Amygdala (tissue), 56 donors: ENCODE results near the gene TBC1D2B.

Experiments used
- DNase-seq, 56 donors: peaks; one replicate each; lab custom pipeline; 2025; lab: John Stamatoyannopoulos, UW

Gene TBC1D2B

DNA sequence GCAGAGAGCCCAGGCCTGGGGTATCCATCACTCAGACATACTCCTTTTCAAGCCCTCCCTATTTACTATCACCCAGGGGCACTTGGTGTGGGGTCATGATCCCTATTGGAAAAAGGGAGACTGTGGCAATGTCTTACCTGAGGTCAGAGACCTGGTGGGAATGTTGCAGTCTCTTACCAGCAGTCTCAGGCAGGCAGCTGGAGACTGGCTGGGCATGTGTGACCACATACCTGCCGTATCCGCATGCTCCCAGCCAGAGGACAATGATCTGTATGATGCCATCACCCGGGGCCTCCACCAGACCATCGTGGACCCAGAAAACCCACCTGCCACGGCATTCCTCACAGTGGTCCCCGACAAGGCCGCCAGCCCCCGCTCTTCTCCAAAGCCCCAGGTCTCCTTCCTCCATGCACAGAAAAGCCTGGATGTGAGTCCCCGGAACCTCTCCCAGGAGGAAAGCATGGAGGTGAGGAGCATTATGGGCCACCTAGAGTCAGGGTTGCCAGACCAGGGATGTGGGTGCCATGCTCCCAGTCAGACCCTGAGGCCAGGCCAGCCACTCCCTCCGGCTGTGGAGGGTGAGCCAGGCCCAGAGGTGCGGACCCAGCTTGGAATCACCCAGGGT is 20.7 kb upstream of the TBC1D2B start:
- DNase-seq = no peak

DNA sequence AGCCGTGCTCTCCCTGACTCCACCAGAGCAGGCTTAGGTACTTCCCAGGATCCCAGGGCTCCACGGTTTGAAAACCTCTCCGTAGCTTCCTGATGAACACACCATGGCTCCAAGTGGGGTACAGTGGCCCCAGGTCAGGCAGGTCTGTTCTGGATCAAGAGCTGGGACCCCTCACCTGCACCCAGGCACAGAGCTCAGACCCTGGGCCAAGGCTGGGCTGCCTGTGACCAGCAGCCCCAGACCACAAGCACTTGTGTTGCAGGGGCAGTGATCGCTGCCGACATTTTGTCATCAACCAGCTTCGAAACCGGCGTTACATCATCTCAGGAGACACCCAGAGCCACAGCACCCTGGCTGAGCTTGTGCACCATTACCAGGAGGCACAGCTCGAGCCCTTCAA is 20.2 kb upstream of the TBC1D2B start:
- no peak for DNase-seq

DNA sequence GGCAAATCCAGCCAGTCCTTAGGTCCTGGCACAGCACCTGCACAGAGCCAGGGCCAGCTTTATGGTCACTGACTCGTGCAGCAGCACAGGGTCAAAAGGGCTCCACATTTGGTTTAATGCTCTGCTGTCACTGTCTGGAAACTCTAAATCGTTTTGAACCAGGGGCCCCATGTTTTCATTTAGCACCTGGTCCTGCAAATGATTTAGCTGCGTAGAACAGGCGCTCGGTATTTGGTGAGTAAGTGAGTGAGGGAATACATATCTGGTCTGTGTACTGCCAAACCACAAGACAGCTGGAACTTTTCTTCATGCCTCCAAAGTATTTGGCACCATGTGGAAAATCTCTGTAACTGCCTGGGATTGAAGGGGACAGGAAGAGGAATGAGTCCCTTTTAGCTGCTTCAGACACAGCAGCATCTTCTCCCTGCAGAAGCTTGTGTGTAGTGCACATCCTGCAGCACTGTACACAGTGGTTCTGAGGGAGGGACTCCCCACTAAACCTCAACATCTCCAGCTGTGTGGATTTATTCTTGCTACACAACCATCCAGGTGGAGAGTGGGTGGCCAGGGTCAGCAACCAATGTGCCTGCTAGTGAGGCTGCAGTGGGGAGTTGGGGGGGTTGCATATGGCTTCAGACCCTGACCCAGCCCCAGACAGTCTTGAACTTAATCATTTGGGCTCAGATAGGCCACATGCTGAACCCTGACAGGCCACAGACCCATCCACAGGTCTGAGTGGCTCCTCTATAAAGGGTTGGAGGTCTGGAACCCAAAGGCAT is 15.9 kb upstream of the TBC1D2B start:
- no peak for DNase-seq

DNA sequence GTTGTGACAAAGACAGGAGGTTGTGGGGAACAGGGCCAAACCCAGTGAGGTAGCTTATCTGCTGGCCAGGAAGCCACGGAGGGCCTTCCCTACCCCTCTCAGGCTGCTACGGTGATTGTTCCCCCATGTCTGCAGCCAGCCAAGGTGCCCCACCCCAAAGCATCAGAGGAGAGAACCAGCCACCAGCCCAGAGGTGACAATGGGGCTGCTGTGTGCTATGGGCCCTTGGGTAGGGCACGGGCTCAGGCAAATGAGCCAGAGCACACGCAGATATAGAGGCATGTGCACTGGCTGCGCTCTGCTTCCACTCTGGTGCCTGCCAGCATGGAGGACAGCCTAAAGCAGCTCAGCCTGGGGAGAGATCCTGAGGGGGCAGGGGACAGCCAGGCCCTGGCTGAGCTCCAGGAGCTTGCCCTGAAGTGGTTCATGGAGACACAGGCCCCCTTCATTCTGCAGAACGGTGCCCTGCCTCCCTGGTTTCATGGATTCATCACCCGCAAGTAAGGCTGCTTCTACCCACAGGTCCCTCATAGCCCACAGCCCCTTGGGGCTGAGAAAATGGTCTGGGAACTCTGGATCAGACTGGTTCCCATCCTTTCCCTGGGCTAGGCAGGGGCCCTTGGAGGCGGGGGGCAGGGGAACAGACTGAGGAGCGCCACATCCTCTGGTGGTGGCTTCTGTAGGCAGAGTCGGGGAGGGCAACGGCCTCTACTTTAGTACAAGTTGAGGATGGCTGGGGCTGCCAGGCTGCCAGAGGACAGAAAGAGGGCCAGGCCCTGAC is 14.9 kb upstream of the TBC1D2B start, which contains the start of gene SH2D7:
Gene SH2D7, plus strand, starts transcription at position 301 of the 781 bp plus-strand sequence. Its CDS starts 24 bp downstream, at position 325.
- no peak for DNase-seq

DNA sequence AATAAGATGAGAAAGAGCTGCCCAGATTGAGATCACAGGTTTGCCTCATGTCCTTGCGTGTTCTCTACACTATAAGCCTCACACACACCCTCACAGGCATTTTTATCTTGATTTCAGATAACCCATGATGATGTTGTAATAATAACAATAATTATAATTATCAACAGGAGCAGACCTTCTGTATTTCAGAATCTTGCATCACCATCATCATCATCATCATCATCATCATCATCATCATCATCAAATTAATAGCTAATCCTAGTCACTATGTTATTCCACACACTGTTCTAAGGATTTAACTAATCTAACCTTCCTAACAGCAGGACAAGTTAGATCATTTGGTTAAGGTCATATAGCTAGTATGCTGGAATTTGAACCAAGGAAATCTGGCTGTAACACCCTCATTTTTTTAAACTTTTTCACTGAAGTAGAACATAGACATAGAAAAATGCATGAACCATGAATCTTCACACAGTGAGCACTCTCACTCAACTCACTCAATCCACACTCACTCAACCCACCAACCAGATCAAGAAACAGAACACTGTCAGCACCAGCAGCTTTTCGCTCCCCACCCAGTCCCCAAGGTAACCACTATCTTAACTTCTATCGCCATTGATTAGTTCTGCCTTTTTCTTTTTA is 13.0 kb upstream of the TBC1D2B start:
- no peak for DNase-seq

DNA sequence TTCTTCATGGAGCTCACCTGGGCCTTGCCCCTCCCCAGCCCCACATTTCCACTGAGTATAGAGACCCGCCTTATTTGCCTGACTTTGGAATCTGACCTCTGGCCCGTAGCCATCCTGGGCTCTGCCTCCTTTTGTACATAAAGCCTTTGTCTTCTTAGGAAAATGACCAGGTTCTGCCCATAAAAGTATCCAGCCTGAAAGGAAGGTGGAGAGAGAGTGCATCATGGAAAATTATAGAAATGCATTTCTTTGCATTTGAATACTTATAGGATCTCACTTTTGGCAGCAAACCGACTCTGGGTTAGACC is 11.2 kb upstream of the TBC1D2B start:
- no peak for DNase-seq

DNA sequence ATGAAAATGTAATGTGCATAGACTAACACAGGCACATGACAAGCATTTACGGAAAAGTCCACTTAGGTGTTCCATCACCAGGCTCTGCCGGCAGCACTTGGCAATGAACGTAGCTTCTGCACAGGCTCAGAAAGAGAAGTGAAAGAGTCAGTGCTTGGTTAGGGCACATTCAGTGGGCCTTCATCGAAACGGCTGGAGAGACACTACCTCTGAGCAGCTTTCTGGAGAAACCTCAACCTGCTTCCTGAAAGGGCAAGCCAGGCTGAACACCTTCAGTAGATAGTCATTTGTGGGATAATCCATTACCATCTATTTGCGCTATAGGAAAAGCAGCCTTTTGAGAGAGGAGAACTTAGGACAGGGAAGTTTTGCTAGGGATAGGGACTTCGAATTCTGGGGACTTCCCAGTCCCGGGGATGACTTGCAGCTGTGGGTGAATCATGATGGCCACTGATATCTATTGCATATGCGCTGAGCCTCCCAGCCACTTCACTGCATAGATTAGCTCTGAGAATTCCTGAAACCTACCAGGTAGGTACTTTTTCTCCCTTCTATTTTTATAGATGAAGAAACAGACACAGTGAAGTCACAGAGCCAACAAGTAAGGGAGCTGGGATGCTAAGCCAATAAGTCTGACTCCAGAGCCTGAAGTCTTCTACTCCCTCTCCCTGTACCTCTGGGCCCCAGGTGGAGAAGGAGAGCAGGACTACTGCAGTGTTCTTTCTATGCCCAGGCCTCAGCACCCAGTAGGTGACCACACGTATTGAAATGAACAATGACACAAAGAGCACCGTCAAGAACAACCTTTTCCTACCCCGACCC is 10.7 kb upstream of the TBC1D2B start:
- DNase-seq = peak in 1 of 56 donors; percentile 29

DNA sequence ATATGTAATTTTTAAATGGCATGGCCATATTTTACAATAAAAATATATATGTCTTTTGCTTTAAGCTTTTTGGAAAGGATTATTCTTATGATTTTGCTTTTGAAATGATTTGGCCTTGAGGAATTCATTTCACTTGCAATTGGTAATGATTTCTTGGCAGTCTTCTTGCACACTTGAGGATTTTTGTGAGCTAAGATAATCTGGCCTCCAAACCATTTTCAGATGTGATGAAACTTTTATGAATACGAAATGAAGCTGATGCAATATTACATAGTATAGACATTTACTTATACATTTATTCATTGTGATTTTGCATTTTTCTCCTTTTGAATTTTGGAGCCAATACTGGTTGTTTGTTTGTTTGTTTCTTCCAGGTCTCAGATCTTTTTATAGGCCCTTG is 8.4 kb upstream of the TBC1D2B start:
- no peak for DNase-seq

DNA sequence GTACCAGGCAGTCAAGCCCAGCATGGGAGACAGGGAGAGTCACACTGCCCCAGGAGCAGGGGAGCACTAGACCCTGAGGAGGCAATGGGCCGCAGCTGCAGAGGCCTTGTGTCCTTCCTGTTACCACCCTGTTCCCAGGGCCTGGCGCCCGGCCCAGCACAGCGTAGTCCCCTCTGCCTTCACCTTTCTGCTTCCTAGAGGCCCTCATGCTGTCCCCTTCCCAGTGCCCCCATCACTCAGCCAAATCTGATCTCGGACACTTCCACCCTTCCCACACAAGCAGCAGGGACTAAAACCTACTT is 6.9 kb upstream of the TBC1D2B start:
- DNase-seq = no peak

DNA sequence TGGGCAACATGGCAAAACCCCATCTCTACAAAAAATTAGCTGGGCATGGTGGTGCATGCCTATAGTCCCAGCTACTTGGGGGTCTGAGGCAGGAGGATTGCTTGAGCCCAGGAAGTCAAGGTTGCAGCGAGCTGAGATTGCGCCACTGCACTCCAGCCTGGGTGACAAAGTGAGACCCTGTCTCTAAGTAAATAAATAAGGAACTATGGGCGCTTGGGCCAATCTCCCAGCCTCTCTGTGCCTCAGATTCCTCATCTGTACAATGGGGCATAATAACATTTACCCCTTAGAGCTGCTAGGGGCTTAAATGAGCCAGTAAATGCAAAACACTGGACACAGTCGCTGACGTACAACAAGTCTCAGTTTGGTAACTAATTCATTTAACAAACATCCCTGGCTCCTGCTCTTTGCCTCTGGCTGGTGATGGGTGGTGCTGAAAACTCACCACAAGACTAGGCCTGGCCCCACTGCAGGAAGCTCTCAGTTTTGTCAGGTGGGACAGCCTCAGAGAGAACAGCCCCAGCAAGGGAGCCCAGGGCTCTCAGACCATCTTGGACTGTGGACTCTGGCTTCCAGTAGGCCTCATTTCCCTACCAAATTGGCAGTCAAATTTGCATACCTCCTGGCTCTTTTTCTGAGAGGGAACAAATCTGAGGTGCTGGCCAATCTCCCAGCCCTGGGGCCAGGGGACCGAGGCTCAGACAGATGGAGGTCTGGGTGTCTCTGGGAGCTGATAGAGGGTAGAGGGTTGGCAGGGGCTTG is 6.4 kb upstream of the TBC1D2B start:
- DNase-seq = no peak

DNA sequence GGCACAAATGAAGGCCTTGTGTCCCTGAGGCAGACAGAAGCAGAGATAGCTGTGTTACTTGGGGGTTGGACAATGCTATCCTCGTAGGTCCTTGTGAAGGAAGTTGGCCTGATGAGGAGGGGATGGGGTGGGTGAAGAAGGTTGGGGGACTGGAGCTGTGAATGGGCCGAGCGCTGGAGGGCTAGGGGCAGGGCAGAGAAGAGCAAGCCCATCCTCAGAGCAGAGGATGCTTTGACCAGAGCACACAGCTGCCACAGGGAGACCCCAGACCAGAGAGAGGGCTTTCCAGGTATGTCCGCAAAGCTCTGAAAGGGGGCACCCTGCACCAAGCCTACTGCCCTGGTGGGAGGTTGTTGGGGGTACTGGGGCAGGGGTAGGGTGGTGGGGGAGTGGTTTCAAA is 5.7 kb upstream of the TBC1D2B start:
- DNase-seq = no peak

DNA sequence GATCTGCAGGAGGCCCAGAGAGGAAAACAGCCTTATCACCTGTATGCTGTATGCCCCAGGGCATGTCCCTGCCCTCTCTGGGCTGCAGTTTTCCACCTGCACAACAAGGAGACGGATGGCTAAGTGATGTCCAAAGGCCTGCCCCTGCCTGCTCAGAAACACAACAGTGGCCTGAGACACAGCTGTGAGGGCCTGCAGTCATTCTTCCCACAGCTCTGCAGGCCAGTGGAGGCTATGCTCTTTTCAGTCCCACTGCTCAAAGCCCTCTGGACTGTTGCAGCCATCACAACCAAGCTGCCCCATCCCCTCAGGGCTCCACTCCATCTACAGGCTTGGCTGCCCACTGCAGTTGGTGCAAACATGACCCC is 5.2 kb upstream of the TBC1D2B start:
- no peak for DNase-seq

DNA sequence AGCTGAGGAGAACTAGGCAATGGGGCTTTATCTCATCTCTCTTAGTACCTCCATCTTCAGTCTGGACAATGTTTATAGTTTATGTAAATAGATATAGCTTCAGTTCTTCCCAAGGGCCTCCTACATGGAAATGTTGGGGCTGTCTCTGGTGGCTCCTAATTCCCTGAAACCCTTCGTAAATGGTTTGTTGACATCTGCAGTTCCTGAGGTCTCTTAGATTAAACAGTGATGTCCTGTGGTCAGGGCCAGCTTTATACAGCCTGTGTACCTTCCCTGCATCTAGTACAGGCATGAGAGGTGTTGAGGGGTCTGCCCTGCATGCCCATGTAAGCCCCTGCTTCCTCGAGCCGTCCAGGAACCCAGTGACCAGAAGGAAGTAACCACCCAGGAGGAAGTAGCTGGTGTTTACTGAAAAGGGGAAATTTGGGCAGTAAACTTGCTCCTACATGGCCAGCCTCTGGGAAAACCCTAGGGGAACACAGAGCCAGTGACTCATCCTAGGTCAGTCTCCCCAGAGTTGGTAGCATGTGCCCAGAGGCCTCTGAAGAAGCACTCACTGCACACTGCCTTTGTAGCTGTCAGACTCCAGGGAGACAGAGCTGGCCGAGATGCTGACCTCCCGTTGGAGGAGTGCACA is 4.7 kb upstream of the TBC1D2B start:
- no peak for DNase-seq

DNA sequence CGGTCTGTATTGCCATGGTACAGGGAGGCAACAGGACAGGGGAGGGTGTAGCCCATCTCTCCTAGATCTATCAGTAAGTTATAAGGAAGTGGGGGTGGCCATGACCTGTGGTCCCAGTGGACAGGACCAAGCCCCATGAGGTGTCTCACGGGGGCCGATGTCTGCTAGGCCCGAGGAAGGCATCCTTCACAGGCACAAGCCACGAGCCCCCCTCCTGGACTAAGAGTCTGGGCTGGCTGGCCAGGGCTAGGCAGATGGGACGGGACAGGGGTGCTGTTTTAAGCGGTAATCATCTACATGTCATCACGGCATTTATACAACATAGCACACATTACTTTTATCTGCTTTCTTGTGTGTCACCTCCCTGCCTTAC is 2.6 kb upstream of the TBC1D2B start:
- no peak for DNase-seq

DNA sequence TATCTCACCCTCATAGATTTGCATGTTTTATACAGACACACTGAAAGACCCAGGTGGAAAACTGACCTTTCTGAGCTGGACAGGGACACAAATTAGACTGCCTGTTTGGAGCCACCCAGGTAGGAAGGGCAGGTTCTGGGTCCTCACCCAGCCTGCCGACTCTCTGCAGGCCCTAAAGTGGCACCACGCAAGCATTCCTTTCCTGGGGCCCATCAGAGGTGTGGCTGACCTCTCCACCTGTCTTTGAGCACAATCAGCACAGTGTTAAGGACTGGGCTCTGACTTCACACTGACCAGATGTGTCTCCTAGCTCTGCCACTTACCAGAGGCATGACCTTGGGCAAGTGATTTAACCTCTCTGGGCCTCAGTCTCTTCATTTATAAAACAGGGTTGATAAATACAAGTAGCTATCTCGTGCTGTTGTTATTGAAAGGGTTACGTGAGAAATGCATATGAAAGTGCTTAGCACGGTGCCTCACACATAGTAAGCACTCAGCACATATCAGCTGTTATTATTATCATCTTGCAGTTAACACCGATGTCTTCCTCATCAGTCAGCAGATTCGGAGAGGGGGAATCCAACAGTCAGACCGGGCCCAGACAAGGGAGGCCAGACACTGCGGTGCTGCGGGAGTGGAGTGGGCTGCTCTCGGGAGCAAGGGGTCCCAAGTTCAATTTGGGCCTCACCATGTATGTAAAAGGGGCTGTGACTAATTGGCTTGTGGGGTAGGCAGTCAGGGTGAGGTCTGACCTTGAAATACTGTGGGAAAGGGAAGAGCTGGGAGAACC is 2.0 kb upstream of the TBC1D2B start:
- no peak for DNase-seq

DNA sequence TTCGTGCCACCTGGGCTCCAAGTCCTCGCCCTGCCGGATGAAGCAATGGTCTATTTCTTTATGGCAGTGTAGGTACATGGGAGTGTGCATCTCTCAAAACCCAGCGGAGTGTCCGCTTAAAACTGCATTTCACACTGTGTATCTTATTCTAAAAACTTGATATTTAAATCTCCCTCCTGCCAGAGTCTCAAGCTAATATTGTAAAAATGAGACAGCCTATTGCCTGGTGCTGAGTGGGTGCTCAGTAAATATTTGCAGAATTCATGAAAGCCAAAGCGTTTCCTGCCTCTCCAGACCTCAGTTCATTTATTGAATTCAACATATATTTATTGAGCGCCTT is 330 bp upstream of the TBC1D2B start:
- peak in 1 of 56 donors; percentile 43 for DNase-seq

DNA sequence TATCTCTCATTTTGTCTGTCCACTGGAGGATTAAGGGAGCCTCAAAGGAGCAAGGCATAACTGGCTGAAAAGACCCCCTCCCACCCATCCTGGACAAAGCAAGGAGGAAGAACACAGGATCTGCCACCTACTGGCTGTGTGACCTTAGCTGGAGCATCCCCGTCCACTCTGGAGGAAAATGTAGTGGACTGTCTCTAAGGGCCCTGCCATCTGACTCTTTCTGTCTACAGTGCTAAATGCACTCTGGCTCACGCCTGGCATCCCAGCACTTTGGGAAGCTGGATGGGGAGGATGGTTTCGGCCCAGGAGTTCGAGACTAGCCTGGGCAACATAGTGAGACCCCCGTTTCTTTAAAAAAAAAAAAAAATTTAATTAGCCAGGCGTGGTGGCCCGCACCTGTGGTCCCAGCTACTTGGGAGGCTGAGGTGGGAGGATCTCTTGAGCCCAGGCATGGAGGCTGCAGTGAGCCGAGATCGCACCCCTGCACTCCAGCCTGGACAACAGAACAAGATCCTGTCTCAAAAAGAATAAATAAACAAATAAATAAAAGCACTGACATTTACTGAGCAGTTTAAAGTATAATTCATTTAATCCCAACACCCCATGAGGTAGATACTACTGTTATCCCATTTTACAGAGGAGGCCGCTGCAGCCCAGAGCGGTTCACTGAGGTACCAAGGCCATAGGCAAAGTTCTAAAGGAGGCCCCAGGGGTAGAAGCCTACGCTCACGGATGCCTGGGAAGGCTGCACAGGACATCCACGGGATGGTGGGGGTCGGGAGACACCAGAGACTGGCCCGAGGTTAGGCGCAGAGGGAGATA is 1.1 kb downstream of the TBC1D2B start:
- DNase-seq = no peak
